NCI-H146 (cell line): Measurements from ENCODE around the gene SLC24A3.
A peak's percentile ranks its signal among the peaks of the same experiment; 100 is the strongest.
"Not testable (repeated sequence)": the region's sequence is repeated elsewhere in the genome, so short reads cannot be mapped to it uniquely, and the experiment has no call there.

Source experiments
- DNase-seq: peaks from one replicate; lab custom pipeline; 2025; lab: John Stamatoyannopoulos, UW

The SLC24A3 gene

GRCh38 chr20:19745584-19745983, 533.1 kb downstream of the SLC24A3 start:
- no peak for DNase-seq

- DNase-seq = no peak
Measured at GRCh38 chr20:19746396-19746795, 534.0 kb downstream of the SLC24A3 start.

DNA sequence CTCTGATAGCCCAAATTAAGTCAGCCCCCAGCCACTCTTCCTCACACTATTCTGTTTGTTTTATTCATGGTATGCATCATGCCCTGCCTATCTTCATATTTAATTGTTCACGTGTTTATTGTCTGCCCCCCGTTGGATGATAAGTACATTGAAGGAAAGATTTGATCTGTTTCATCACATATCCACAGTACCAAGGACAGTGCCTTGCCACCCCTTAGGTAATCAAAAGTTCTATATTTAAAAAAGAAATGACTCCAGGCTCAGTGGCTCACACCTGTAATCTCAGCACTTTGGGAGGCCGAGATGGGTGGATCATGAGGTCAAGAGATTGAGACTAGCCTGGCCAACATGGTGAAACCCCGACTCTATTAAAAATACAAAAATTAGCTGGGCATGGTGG, 535.5 kb downstream of the SLC24A3 start:
- DNase-seq = no peak

DNA sequence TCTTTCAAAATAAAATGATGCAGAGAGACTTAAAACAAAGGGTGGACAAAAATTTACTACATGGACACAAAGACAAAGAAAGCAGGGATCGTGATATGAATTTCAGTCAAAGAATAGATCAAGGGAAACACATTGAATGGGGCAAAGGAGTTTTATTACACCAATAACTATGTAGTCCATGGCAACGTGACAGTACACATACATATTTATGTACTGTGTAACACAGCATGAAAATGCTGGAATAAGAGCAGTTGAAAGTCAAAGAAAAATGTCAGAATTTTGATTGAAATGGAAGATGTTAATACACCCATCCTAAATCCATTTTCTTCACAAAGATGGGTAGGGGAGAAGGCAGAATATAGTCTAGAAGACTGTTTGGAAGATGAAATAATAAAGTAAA, 536.2 kb downstream of the SLC24A3 start:
- DNase-seq = no peak

DNA sequence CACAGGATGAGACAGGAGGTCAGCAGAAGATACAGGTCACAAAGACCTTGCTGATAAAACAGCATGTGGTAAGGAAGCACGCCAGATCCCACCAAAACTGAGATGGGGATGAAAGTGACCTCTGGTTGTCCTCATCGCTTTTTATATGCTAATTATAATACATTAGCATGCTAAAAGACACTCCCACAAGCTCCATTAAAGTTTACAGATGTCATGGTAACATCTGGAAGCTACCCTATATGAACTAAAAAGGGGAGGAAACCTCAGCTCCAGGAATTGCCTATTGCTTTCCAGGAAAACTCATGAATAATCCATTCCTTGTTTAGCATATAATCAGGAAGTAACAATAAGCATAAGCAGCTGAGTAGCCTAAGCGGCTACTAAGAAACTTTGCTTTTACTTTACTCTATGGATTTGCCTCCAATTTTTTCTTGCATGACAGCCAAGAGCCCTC, 537.2 kb downstream of the SLC24A3 start:
- no peak for DNase-seq

DNA sequence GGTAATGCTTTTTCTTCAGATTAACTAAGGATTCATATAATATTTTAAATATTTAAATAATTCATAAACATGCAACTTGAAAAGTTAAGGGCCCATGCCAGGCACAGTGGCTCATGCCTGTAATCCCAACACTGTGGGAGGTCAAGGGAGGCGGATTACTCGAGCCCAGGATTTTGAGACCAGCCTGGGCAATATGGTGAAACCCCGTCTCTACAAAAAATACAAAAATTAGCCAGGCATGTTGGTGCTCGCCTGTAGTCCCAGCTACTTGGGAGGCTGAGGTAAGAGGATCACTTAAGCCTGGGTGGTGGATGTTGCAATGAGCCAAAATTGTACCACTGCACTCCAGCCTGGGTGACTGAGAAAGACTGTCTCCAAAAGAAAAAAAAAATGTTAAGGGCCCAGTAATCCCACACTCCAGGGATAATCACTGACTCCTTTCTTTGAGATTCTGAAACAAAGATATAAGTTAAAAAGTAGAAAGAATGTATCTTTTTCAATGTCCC, 537.7 kb downstream of the SLC24A3 start:
- DNase-seq = no peak

- DNase-seq = no peak
Measured at GRCh38 chr20:19750907-19751636, 538.6 kb downstream of the SLC24A3 start.

DNA sequence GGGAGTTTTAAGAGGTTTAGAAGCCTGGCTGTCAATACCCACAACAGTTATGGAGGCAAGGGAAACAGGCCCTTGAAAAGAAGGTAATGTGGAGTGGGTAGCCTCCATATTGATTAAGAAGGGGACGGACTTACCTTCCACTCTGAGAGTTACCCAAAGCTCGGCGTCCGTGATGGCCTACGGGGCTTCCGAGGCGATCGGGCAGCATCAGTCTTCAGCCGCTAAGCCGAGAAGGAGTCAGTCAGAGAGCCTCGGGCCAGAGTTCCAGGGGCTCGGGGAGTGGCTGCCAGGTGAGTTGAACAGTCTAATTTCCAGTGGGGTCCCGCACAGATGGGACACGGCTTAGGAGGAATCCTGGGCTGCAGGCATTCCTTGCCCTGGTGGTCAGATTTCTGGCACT, 541.8 kb downstream of the SLC24A3 start:
- not testable (repeated sequence) for DNase-seq

DNA sequence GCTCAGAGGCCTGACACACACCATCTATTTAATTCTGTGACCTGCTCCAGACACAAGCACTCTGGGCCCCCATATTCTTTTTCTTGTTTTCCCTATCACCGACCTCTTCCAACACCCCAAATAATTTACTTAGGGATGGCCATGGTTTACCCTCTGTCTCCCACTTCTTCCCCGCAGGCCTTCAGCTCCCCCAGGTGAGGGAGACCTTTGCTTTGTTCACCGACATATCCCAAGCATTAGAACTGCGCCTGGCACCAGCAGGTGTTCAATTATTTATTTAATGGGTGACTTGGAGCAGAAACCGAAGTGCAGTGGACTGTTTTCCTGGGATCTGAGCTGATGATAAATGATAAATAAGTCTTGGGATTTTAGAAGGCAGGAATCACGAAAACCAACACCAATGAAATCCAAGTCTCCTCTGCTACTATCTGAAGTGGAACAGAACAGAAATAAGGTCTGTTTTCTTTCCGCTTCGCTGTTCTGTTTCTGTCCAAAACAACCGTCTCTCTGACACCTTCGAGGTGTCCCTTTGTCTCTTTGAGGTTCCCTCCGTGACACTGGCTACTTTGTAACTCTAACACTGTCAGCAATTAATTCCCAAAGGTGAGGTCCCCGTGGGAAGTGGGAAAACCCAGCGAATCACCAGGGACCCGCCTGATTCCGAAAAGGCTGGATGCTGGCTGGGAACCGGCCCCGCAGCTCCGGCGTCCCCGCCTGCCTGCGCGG, 544.5 kb downstream of the SLC24A3 start:
- peak; percentile 77 for DNase-seq

- DNase-seq = peak; percentile 97
Measured at GRCh38 chr20:19757487-19758132, 545.2 kb downstream of the SLC24A3 start.

GRCh38 chr20:19758133-19758500, 545.7 kb downstream of the SLC24A3 start, which contains the start of gene RIN2:
Gene RIN2 (plus strand): TSS chr20:19758258. CDS start chr20:19889602, 131,344 bp downstream.
- DNase-seq = no peak

DNA sequence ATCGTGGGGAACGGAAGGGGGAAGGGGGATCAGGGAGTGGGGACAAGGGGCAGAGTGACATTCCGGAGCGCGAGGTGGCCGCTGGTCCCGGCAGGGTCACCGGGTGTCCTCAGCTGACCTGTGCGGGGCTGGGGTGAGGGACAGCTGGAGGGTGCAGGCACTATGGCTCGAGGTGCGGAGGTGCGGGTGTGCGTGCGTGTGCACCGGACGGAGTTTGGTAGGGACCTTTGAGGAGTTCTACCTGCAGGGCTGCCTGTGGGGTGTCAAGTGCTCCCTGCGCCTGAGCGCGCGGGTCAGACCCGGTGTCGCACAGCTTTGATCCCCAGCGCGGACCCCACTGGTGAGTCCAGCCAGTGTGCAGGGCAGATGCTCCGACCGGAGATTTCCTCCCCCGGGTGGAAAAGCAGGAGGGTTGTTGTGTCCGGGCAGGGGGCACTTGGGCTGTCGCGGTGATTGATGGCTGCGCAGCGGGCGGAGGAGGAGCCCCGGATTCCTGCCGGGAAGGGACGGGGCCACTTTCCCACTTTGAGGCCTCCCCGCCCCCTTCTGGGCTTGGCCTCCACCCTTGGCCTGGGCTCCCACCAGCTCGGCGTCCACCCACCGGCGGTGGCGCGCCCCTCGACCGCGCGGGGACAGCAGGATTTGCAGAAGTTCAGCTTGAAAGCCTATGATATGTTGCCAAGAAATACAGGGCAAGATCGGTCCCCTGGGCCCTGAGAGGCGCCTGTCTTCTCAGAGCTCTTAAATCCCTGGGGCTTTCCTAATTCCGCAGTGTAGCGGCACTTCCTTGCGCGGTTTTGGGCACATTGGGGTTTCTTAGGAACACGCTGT, 546.3 kb downstream of the SLC24A3 start:
- no peak for DNase-seq

GRCh38 chr20:19760371-19760721, 547.9 kb downstream of the SLC24A3 start:
- DNase-seq = no peak

DNA sequence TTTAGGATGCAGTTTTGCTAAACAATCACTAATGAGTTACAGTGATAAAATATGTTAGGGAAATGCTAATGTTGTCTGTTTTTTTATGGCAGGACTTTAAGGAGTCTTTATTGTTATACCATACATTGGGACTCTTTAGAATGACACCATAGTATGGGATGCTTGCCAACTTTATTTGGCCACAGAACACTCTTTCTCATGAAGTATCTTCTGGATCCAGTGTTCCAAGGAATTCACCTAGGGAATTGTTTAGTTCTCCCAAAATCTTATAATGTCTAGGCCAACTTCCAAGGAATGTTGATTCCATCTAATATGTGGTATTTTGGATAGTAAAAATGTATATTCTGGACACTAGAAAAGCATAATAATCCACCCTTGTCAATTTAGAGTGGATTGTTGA, 548.9 kb downstream of the SLC24A3 start:
- DNase-seq = no peak

DNA sequence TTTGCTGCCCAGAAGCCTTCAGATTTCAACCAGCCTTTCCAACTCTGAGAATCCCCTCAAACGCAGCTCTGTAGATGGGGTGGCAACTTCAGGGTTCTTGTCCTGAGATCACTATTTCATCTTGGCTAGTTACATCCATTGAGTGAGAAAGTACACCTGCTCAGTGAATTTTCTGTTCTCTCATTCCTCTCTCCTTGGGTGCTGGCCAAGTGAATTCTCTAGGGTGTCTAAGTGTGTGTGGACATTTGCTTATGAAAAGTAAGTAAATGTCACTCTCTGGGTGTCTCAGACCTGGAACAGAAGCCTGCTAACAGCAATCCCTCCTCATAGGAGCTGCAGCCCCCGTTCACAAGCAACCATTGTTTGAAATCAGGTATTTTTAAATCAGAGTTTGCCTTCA, 549.4 kb downstream of the SLC24A3 start:
- DNase-seq = no peak

DNA sequence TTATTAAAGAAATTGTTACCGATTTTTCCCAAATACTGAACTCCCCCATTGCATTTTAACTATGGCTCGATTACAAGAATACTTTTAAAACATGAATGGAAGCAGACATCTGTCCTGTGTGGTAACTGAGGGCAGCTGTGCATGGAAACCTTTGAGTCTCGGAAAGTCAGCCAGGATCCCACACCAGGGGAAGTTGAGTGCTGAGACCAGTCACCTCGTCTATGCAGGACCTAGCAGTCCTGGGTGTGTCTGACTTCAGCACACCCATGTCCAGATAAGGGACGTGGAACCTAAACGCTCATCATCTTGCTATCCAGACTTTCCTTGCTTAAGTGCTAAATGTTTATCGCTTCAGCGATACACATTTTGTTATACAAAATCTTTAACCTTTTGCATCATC, 551.8 kb downstream of the SLC24A3 start:
- DNase-seq = no peak

- no peak for DNase-seq
Measured at GRCh38 chr20:19765266-19765665, 552.8 kb downstream of the SLC24A3 start.

DNA sequence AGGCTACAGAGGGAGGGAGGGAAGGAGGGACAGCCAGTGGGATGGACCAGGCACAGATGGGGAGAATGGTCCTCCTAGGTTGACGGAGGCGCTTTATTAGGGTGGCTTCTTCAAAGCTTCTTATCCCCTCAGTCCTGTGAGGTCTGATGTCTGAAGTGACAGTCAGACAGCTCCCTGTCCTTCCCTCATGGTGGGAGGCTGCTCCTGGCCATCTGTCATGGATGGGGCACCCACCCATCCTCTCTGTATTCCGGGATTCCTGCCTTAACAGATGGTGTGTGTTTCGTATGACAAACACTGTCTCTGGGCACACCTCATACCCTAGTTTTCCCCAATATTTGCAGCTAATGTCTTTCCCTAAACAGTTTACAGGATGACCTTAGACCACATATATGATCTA, 553.5 kb downstream of the SLC24A3 start:
- DNase-seq = no peak

GRCh38 chr20:19767070-19767469, 554.6 kb downstream of the SLC24A3 start:
- no peak for DNase-seq

GRCh38 chr20:19768325-19768842, 555.9 kb downstream of the SLC24A3 start:
- DNase-seq = no peak

- no peak for DNase-seq
Measured at GRCh38 chr20:19769507-19769906, 557.1 kb downstream of the SLC24A3 start.

- no peak for DNase-seq
Measured at GRCh38 chr20:19770375-19770774, 557.9 kb downstream of the SLC24A3 start.
